IPS-20b (cell line): ENCODE data around the gene CHRDL1.

Experiments used
- H3K27ac ChIP-seq: one replicate; pipeline ENCODE4 v1.5.1; 2013; ENCODE audit warnings: low read length
- H3K27me3 ChIP-seq: 2 replicates; pipeline ENCODE4 v1.6.1; 2013; ENCODE audit warnings: mild to moderate bottlenecking, low read length, inconsistent platforms; ENCODE audit not compliant: insufficient read depth
- H3K36me3 ChIP-seq: 2 replicates; pipeline ENCODE4 v1.6.1; 2013; ENCODE audit warnings: low read depth, mild to moderate bottlenecking, inconsistent platforms, low read length, moderate library complexity; ENCODE audit not compliant: insufficient read depth
- H3K4me1 ChIP-seq: 2 replicates; pipeline ENCODE4 v1.6.1; 2013; ENCODE audit warnings: mild to moderate bottlenecking, control low read depth, inconsistent platforms, low read length, moderate library complexity; ENCODE audit not compliant: insufficient read depth
- H3K4me3 ChIP-seq: 2 replicates; pipeline ENCODE4 v1.5.1; 2013; ENCODE audit warnings: mild to moderate bottlenecking, low read length, inconsistent platforms
- H3K9ac ChIP-seq: 2 replicates; pipeline ENCODE4 v1.6.1; 2013; ENCODE audit warnings: low read depth, mild to moderate bottlenecking, inconsistent platforms, low read length, moderate library complexity
- H3K9me3 ChIP-seq: 2 replicates; pipeline ENCODE4 v1.6.1; 2013; ENCODE audit warnings: mild to moderate bottlenecking, low read depth, low read length, inconsistent platforms; ENCODE audit not compliant: insufficient read depth

Gene CHRDL1

DNA sequence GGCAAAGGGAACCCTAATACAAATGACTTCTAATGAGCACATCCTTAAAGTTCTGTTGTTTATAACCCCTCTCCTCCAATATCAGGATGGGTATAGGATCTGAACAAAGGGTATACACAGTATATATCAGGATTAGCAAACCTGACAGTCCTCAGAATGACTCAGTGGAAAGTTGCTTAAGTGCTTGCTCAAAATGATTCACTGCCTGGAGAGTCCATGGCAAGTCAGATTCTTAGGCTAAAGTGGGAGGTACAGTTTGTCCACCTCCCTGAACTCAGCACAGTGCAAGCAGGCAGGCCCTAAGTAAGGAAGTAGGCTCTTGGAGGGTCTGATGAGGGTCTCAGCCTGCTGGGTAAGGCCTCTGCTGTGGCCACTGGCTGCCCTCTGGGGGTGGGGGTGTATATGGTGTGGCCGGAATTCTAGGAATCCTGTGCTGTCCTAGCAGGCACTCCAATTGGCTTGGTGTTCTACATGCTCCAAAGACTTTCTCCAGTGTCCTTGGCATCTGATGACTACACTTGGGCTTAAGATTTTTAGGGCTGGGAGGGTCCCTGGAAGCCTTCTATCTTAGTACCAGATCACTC is 54.3 kb downstream of the CHRDL1 start:
- no peaks in the 10 kb centered on the region for H3K4me1 ChIP-seq
- H3K27me3 ChIP-seq: no peaks in the 10 kb centered on the region
- no peaks in the 10 kb centered on the region for H3K36me3 ChIP-seq
- H3K9ac ChIP-seq: no peak overlapping the region
- no peaks in the 10 kb centered on the region for H3K9me3 ChIP-seq
- no peak overlapping the region for H3K4me3 ChIP-seq
- no peak overlapping the region for H3K27ac ChIP-seq

DNA sequence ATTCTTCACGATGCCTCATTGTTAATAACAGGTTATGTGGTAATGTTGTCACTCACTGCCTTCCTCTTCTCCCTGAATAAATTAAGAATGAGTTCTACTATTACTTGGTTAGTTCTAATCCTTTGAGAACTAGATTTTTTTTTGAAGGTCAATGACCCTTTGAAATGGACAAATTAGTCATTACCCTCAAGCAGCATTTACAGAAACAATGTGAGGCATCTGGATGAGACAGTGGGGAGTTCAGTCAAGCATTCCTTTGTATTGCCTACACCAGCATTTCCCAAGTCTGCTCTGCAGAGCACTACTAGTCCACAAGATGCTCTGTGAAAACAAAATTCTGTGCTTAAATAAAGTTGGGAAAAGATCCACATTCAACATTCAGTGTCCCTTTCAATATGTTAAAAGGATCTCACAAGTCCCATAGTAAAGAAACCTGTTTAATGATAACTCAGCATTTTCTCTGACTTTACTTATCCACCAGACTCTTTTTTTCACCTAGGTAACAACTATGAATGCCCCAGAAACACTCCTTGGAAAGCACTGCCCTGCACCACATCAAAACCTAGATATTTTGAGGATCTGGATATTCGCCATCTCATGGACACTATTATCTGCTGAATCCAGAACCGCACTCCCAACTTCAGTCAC is 60.6 kb downstream of the CHRDL1 start:
- Histone ChIP-seq H3K4me1 (peaks cover 4% of the 10 kb centered on the region), H3K9ac (no peak overlapping the region), H3K27me3 (no peaks in the 10 kb centered on the region), H3K9me3 (no peaks in the 10 kb centered on the region), H3K27ac (no peak overlapping the region), H3K4me3 (no peak overlapping the region), H3K36me3 (no peaks in the 10 kb centered on the region)

DNA sequence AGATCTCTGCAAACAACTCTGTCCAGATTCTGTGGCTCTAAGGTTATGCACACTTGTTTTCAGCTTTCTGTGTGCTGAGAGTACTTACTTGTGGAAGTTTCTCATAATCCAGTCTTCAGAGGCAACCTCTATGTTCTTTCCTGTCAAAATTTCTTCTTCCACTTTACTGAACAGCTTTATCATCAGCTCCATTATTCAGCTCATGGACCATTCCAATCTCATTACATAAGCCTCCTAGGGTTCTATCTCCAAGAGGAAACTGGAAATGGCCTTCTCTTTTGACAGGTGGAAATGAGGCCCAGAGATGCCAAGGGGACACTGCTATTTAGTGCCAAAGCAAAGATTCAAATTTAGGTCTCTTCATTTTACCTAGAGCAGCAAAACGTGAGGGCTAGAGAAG is 61.3 kb downstream of the CHRDL1 start:
- Histone ChIP-seq H3K9me3 (no peaks in the 10 kb centered on the region), H3K36me3 (no peaks in the 10 kb centered on the region), H3K4me3 (no peak overlapping the region), H3K4me1 (peaks cover 4% of the 10 kb centered on the region), H3K9ac (no peak overlapping the region), H3K27me3 (no peaks in the 10 kb centered on the region), H3K27ac (no peak overlapping the region)

DNA sequence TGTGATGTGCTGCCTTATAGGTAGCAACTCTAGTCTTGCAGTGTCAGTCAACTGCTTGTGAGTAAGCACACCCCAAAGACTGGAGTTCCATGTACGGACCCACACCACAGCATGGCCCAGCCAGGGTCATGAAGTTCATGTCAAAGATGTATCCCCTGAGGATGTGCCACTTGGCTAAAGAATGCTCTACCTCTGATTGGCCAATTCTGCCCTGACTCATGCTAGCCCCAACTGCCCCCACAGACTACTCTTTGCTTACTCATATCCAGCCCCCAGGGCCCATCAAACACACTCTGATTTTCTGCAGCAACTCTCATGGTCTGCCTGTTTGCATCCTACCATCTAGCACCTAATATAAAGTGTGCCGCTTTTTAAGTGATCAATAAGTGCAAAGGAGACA is 62.5 kb downstream of the CHRDL1 start:
- Histone ChIP-seq H3K9ac (no peak overlapping the region), H3K9me3 (no peaks in the 10 kb centered on the region), H3K4me3 (no peak overlapping the region), H3K27ac (no peak overlapping the region), H3K4me1 (peaks cover 4% of the 10 kb centered on the region), H3K27me3 (no peaks in the 10 kb centered on the region), H3K36me3 (no peaks in the 10 kb centered on the region)

DNA sequence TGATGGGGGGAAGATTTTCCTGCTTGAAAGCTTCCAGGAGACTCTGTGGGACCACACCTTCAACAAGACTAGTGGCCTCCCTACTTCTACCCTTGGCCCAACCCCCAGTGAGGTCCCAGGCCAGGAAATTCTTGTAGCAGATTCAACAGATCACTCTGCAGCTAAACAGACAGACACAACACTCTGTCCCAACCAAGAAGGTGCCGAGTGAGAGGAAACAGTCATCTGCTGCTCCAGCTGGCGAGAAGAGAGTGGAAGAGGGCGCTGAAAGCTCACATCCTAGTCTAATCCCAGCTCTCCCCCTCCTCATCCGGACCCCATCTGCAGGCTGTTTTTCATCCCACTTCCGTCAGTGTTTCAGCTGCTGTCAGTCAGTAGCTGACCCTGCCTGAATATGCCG is 63.4 kb downstream of the CHRDL1 start:
- H3K4me3 ChIP-seq: no peak overlapping the region
- H3K9ac ChIP-seq: no peak overlapping the region
- no peaks in the 10 kb centered on the region for H3K27me3 ChIP-seq
- H3K9me3 ChIP-seq: no peaks in the 10 kb centered on the region
- no peaks in the 10 kb centered on the region for H3K36me3 ChIP-seq
- H3K27ac ChIP-seq: no peak overlapping the region
- H3K4me1 ChIP-seq: peaks cover 4% of the 10 kb centered on the region

DNA sequence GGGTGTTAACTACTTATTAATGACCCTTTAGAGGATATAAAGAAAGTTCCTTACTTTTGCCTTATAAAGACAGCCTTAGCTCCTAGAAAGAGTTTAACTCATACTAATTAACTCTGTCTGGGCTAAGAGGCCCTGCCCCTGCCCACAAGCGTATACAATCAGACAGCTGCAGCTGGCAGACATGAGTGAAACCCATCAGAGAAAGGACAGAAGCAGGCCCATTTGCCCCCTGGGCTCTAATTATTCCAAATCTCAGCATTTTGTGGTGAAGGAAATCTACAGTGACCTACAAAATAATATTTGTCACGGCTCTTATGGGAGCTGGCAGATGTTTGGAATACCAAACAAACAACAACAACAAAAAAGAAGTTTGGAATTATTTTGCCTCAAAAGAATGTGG is 71.8 kb downstream of the CHRDL1 start:
- Histone ChIP-seq H3K4me1 (no peaks in the 10 kb centered on the region), H3K4me3 (no peak overlapping the region), H3K27me3 (no peaks in the 10 kb centered on the region), H3K27ac (no peak overlapping the region), H3K9me3 (no peaks in the 10 kb centered on the region), H3K36me3 (no peaks in the 10 kb centered on the region), H3K9ac (no peak overlapping the region)

DNA sequence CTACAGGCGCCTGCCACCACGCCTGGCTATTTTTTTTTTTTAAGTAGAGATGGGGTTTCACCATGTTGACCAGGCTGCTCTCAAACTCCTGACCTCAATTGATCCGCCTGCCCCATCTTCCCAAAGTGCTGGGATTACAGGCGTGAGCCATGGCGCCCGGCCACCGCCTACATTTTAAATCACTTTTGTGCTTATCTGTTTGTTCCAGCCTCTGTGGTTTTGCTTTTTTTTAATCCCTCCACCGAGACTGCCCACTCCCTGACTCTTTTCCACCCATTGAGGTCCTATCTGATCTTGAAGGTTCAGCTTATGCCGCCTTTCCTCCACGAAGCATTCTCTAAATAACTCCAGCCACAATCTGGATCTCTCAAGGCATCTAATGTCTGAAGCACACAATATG is 73.5 kb downstream of the CHRDL1 start:
- Histone ChIP-seq H3K4me1 (no peaks in the 10 kb centered on the region), H3K9me3 (no peaks in the 10 kb centered on the region), H3K9ac (no peak overlapping the region), H3K36me3 (no peaks in the 10 kb centered on the region), H3K4me3 (no peak overlapping the region), H3K27ac (no peak overlapping the region), H3K27me3 (no peaks in the 10 kb centered on the region)

DNA sequence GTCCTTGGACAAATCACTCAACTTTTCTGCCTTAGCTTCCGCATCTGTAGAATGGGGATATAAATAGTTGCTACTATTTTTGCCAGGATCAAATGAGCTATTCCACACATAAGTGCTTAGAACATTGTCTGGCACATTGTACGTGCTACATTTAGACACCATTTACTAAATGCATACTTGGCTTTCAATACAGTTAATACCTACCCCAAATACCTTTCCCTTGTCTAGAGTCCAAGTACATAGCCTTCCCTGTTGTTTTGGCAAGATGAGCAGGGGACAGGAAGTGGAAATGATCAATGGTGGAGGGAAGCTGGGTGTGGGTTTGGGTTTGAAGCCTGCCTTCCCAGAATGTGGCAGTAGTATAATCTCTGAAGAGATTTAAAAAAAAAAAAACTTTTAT is 82.0 kb downstream of the CHRDL1 start:
- Histone ChIP-seq H3K9ac (no peak overlapping the region), H3K36me3 (no peaks in the 10 kb centered on the region), H3K27ac (no peak overlapping the region), H3K4me3 (no peak overlapping the region), H3K9me3 (no peaks in the 10 kb centered on the region), H3K27me3 (no peaks in the 10 kb centered on the region), H3K4me1 (no peaks in the 10 kb centered on the region)

DNA sequence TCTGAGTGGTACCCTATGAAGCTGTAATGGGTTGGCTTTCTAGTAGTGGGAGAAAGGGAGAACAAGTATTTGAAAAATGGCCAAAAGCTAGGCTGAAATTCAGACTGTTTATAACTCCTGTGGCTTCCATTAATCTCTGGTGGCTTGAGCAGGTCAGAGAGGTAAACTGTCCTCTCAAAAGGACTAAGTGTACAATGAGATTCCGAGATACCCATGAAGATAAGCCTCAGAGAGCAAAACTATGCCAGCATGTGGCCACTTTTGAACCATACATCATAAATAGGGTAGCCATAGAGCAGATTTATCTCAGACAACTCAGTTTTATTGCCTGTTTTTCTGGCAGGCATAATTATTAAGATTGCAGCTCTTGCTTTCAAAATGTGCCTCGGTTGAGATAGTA is 89.2 kb downstream of the CHRDL1 start:
- Histone ChIP-seq H3K36me3 (no peaks in the 10 kb centered on the region), H3K9ac (no peak overlapping the region), H3K27me3 (no peaks in the 10 kb centered on the region), H3K27ac (no peak overlapping the region), H3K4me1 (no peaks in the 10 kb centered on the region), H3K9me3 (no peaks in the 10 kb centered on the region), H3K4me3 (no peak overlapping the region)

DNA sequence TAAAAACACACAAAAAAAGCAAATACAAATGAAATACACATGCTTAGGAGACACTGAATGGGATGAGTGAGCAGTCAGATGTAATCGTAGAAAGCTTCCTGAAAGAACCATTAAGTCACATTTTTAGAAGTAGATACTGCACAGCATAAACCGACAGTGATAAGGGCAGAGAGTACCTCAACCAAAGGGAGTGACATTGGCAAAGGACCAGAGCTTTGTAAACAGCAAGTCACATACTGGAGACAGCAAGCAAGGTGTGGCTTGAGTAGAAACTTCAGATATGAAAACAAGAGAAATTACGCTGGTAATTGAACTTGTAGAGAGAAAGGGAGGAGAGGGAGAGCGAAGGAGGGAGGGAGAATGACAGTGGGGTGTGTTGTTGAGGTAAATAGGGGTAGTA is 92.0 kb downstream of the CHRDL1 start:
- no peaks in the 10 kb centered on the region for H3K36me3 ChIP-seq
- H3K4me3 ChIP-seq: no peak overlapping the region
- H3K4me1 ChIP-seq: no peaks in the 10 kb centered on the region
- no peaks in the 10 kb centered on the region for H3K9me3 ChIP-seq
- H3K9ac ChIP-seq: no peak overlapping the region
- H3K27me3 ChIP-seq: no peaks in the 10 kb centered on the region
- H3K27ac ChIP-seq: no peak overlapping the region

DNA sequence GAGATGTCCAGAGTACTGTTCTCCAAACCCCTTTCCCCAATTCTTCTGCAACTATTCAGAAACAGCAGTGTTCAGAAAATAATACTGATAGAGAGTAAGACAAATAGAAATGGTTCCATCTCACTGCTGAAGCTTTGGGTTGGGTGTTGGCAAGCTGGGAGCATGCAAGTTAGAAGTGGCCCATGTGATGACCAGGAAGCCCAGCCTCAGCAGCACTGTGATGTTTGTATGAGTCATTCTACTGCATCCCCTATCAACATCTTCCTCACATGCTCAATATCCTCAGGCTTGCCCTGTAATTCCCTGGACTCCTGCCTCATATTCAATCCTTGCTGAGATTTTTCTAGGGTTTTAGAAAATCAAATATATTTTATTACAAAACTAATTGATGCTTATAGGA is 96.5 kb downstream of the CHRDL1 start:
- no peak overlapping the region for H3K9ac ChIP-seq
- no peak overlapping the region for H3K4me3 ChIP-seq
- no peaks in the 10 kb centered on the region for H3K27me3 ChIP-seq
- no peak overlapping the region for H3K27ac ChIP-seq
- H3K4me1 ChIP-seq: no peaks in the 10 kb centered on the region
- H3K9me3 ChIP-seq: no peaks in the 10 kb centered on the region
- H3K36me3 ChIP-seq: no peaks in the 10 kb centered on the region

DNA sequence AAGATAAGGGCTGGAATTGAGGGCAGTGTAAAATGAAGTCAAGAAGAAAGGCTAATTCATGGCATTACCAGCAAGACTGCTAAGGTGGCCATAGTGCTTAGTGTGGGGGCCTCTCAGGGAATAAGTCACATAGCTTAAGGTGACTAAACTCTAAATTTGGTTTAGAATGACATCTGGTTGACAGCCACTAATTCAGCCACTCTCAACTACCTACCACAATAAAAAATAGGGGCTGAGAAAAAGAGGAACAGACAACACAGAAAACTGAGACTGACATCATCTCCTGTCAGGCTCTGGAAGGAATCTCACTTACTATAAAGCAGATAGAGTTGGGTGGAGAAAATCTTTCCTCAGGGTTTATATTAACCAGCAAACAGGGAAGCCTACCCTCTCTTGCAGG is 96.9 kb downstream of the CHRDL1 start:
- no peaks in the 10 kb centered on the region for H3K4me1 ChIP-seq
- H3K27ac ChIP-seq: no peak overlapping the region
- no peaks in the 10 kb centered on the region for H3K9me3 ChIP-seq
- H3K9ac ChIP-seq: no peak overlapping the region
- H3K4me3 ChIP-seq: no peak overlapping the region
- H3K27me3 ChIP-seq: no peaks in the 10 kb centered on the region
- no peaks in the 10 kb centered on the region for H3K36me3 ChIP-seq
